ENCODE results near the gene CLDN7.

The CLDN7 gene

DNA sequence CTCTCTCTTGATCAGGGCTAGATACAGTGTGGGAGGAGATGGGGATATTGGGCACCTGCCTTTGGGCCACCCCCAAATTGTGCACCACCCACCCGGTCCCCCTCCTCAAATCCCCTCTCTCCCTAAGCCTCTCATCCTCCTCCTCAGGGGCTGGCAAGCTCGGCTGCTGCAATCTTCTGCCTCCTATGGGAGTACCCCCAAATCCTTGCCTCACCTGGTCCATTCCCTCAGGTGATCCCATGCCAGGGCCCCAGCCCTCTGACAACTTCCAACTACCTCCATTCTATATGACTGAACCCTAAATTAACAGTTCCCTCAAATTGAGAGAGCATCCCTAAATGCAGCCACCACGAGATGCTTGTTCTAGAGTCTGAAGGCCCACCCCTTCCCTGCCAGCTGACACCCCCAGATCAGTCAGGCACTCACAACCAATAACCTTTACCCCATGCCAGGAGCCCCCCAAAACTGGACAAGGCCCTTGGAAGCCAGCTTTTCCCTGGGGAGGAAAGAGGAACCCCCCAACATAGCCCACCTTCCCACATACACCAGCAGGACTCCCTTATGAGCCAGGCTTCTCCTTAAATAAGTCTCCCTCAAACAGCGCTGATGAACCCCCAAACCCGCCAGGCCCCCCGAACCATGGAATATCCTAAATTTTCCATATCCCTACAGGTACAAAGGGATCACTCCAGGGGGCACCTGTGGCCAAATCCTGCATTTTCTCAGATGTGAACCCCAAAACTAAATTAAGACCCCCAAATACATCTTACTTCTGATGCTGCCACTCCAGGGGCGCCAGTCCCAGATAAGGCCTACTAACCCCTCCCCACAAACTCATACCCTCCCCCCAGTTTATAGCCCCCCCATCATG, 45.8 kb downstream of the CLDN7 start:
- intact Hi-C loops (cut with DNase I; ENCODE audit: low total_unique reads), result no loop called here
- H3K27ac ChIP-seq, result peak overlapping the region; percentile 64 to 69
- TF ChIP-seq, protein P1, sequence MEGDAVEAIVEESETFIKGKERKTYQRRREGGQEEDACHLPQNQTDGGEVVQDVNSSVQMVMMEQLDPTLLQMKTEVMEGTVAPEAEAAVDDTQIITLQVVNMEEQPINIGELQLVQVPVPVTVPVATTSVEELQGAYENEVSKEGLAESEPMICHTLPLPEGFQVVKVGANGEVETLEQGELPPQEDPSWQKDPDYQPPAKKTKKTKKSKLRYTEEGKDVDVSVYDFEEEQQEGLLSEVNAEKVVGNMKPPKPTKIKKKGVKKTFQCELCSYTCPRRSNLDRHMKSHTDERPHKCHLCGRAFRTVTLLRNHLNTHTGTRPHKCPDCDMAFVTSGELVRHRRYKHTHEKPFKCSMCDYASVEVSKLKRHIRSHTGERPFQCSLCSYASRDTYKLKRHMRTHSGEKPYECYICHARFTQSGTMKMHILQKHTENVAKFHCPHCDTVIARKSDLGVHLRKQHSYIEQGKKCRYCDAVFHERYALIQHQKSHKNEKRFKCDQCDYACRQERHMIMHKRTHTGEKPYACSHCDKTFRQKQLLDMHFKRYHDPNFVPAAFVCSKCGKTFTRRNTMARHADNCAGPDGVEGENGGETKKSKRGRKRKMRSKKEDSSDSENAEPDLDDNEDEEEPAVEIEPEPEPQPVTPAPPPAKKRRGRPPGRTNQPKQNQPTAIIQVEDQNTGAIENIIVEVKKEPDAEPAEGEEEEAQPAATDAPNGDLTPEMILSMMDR (IDR thresholded peaks at IDR 0.05), result no peak
- H3K4me3 ChIP-seq, result peak overlapping the region; percentile 44 to 49
- DNase-seq, result no peak
- H3K27me3 ChIP-seq, result peaks cover 0 to 22% of the 10 kb centered on the region in 2 donors
- no peaks in the 10 kb centered on the region for H3K9me3 ChIP-seq
- peaks cover 0 to 6% (median 0%) of the 10 kb centered on the region in 3 donors for H3K36me3 ChIP-seq
- peaks cover 0 to 69% (median 50%) of the 10 kb centered on the region in 4 donors for H3K4me1 ChIP-seq

DNA sequence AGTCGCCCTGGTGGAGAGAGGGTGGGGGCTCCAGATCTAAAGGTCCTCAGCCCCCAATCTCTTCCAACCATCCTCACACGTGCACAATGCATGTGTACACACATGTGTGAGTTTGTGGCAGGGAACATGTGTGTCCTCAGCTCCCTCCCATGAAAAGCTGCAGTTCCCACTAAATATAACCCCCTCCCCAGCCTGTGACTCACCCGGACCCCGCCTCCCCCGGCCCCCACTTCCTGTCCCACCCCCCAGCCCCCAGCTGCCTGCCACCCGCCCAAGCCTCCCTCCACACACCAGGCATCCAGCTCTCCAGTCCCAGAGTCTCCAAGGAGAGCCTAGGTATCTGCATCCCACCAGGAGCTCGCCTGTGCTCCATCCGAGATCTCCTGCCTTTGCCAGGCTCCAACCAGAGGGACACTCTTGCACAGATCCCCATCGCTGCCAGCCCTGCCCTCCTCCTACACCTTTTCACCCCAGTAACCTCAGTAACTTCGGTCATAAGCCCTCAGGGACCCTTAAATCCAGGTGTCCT, 46.6 kb downstream of the CLDN7 start:
- Histone ChIP-seq H3K9me3 (no peaks in the 10 kb centered on the region), H3K27ac (peak overlapping the region; percentile 59 to 64), H3K27me3 (peaks cover 0 to 30% of the 10 kb centered on the region in 2 donors), H3K4me1 (peaks cover 0 to 61% (median 42%) of the 10 kb centered on the region in 4 donors), H3K4me3 (peak overlapping the region in 1 of 2 donors; percentile 49), H3K36me3 (no peaks in the 10 kb centered on the region)
- TF ChIP-seq, protein P1 (IDR thresholded peaks at IDR 0.05), result no peak
- no peak for DNase-seq
- intact Hi-C loops (cut with DNase I; ENCODE audit: low total_unique reads), result no loop called here

DNA sequence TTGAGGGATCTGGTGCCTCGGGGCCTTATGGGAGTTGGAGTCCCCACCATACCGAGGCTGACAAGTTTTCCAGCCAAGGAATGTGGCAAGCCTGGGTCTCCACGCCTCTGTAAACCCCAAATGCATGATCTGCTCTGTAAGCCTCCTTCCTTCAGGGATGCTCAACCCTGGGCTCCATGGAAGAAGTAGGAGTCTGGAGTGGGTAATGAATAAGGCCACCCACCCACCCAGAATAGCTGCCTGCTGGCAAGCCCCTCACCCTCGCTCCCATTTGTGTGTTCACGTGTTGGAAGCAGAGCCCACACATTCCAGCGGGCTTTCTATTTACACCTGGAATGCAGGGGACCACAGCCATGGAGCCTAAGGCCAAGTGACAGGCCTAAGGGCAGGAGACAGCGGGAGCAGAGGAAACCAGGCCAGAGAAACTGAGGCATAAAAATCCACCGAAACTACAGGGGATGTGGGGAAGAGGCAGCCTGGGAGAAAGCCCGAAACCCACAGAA, 47.1 kb downstream of the CLDN7 start:
- no peak for DNase-seq
- H3K27ac ChIP-seq, result peak overlapping the region; percentile 59 to 64
- H3K4me1 ChIP-seq, result peaks cover 0 to 56% (median 37%) of the 10 kb centered on the region in 4 donors
- no peaks in the 10 kb centered on the region for H3K36me3 ChIP-seq
- TF ChIP-seq, protein P1 (IDR thresholded peaks at IDR 0.05), result no peak
- H3K9me3 ChIP-seq, result no peaks in the 10 kb centered on the region
- H3K4me3 ChIP-seq, result peak overlapping the region; percentile 49 to 53
- peaks cover 0 to 34% of the 10 kb centered on the region in 2 donors for H3K27me3 ChIP-seq
- intact Hi-C loops (cut with DNase I; ENCODE audit: low total_unique reads), result no loop called here

DNA sequence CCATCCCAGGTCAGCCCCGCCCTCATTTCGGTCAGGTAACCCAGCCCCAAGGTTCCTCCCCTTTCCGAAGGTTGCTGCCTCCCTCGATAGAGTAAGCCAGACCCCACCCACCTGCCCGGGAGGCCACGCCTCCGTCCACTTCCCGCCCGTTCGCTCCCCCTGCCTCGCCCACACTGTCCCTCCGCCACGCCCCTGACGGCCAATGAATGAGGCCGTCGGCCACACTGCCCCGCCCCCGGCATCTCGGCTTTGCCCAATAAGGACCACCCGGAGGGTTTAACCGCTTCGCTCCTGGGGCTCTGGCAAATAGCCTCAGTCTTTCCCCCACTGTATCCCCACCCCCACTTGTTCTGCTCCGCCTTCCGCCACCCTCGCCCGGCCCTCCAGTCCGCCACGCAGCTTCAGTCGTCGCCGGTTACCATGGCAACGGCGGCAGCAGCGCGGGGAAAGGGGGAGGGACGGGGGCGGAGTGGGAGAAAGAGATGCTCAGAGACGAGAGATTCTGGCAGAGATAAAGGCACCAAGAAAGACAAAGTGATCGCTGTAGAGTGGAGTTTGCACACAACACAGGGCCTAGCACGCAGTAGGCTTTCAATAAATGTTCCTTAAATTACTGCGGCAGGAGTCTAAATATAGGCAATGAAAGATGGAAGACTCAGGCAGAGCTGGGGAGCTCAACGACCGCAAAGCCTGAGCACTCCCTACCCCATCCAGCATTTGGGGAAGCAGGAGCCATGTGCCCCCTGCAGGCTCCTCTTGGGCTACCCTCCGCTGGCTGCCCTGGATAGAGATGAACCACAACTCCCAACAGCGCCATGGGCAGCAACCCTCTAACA, 47.8 kb downstream of the CLDN7 start:
- Histone ChIP-seq H3K9me3 (no peaks in the 10 kb centered on the region), H3K36me3 (no peaks in the 10 kb centered on the region), H3K27me3 (peaks cover 0 to 34% of the 10 kb centered on the region in 2 donors), H3K27ac (peak overlapping the region; percentile 59 to 64), H3K4me1 (peaks cover 0 to 56% (median 36%) of the 10 kb centered on the region in 4 donors), H3K4me3 (peak overlapping the region; percentile 49 to 53)
- peak; percentile 98 for DNase-seq
- TF ChIP-seq, protein P1 (IDR thresholded peaks at IDR 0.05), result peak; percentile 32 to 49
- intact Hi-C loops (cut with DNase I; ENCODE audit: low total_unique reads), result no loop called here

DNA sequence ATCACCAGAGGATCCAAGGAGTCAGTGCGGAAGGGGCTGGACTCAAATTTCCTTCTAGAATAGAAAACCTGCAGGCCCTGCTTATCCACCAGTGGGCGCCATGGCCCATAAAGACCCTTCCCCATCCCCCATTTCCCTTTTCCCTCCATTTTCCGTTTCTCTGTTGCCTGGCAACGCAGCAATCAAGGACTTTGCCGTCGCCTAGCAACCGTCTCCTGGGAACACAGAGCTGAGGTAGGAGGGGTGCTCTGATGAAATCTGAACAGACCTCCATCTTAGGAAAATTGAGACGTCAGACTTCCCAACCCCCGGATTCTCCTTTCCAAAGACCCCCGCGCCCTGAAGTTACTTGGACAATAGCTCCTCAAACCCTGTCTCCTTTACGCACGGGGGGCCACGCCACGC, 48.4 kb downstream of the CLDN7 start:
- peak in 1 of 2 donors; percentile 71 for DNase-seq
- Histone ChIP-seq H3K9me3 (no peaks in the 10 kb centered on the region), H3K4me1 (peaks cover 0 to 49% (median 31%) of the 10 kb centered on the region in 4 donors), H3K4me3 (peak overlapping the region; percentile 49 to 53), H3K27me3 (peaks cover 0 to 37% of the 10 kb centered on the region in 2 donors), H3K36me3 (no peaks in the 10 kb centered on the region), H3K27ac (peak overlapping the region; percentile 59 to 64)
- TF ChIP-seq, protein P1 (IDR thresholded peaks at IDR 0.05), result peak in 1 of 2 experiments; percentile 27
- intact Hi-C loops (cut with DNase I; ENCODE audit: low total_unique reads), result no loop called here

Measured in tibial artery (tissue), 4 donors.